Right cardiac atrium (tissue), 5 donors: ENCODE results near the gene DNM3. TPM values are rescaled to one million over a fixed set of nuclear protein-coding genes. Genes with fewer than 3 reads are reported as not detected.

ENCODE experiments used
- ATAC-seq, 2 donors: fragments of 200-7000 bp; cut with Tn5 transposase; one replicate each; pipeline versions ENCODE4 v1.8.0 to v1.9.1; 2020; ENCODE audit warnings: moderate library complexity in 2 of 2, mild to moderate bottlenecking in 1 of 2
- DNase-seq, 3 donors: peaks; one replicate each; pipeline ENCODE4 v3.0.0-alpha.2; 2020
- H3K27ac ChIP-seq: one replicate; pipeline ENCODE4 v1.5.1; 2013; ENCODE audit warnings: mild to moderate bottlenecking, low read length, control low read depth, moderate library complexity
- H3K27me3 ChIP-seq: one replicate; pipeline ENCODE4 v1.6.1; 2013; ENCODE audit not compliant: control insufficient read depth, insufficient read depth
- H3K4me1 ChIP-seq: one replicate; pipeline ENCODE4 v1.6.1; 2013; ENCODE audit warnings: low read length; ENCODE audit not compliant: control insufficient read depth, insufficient read depth
- H3K4me3 ChIP-seq: one replicate; pipeline ENCODE4 v1.5.1; 2013; ENCODE audit warnings: low read length, control low read depth
- H3K9me3 ChIP-seq: one replicate; pipeline ENCODE4 v1.6.1; 2013; ENCODE audit warnings: low read length; ENCODE audit not compliant: control insufficient read depth
- WGBS: extraction: QIAGEN DNeasy Blood & Tissue Kit; methylation state at CpG from one replicate; pipeline ENCODE4 v1.1.7; 2013; 5-methylcytosine and 5-hydroxymethylcytosine counted together
- intact Hi-C, 4 donors: fragments of 100-400 bp; cut with DNase I; formaldehyde crosslinking; loops; one replicate each; pipeline versions ENCODE4 v1.11.0 to v1.14.0; 2022 to 2023
- polyA plus RNA-seq: library from polyadenylated mRNA; stranded (reverse); fragments of 200-250 nt; gene quantifications from one replicate; pipeline ENCODE4 v1.2.3, GENCODE V29; 2013
- total RNA-seq, 4 donors: library from RNA; stranded (reverse); fragmentation: NEBNext Ultra II Directional; extraction: Animal tissue kit (Norgen Biotek cat#: 25700); gene quantifications; one replicate each; pipeline ENCODE4 v1.2.1, GENCODE V29; 2021
- donor health status: healthy with polysubstance abuse.
- donor health status: DM: no; HTN: yes; CAD: no.
- donor health status: DM: no; HTN: no; CAD: no.
- donor health status: DM: no; HTN: yes; CAD: no; lungs with severe emphysema.
- donor health status: DM: yes; HTN: yes; CAD: no.

Gene DNM3
- total and polyA plus RNA-seq, 5 donors = 1.5 to 2.2 (median 1.7) TPM

DNA sequence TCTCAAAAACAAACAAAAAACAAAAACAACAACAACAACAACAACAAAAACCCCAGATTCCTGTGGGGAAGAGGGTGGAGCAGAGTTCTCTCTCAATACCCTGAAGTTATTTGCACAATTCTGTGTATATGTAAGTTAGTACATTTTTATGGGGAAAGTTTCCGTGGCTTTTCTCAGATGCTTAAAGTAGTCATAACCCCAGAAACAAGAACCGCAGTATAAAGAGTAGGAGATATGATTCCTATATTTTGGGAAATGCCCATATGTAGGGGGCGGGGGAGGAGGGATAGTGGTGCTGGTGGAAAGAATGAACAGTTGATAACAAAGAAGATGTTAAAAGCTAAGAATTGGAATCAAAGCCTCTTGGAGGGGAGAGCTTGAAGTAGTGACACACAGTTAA lies 131.5 kb downstream of the DNM3 start:
- DNase-seq (no peak), ATAC-seq (no peak)
- Histone ChIP-seq H3K27me3 (no peaks in the 10 kb centered on the region), H3K4me1 (no peaks in the 10 kb centered on the region), H3K4me3 (no peak overlapping the region), H3K9me3 (no peaks in the 10 kb centered on the region), H3K27ac (no peak overlapping the region)
- intact Hi-C loops = no loop called here
- WGBS = 91% methylated on average over 3 of the region's 3 CpGs

DNA sequence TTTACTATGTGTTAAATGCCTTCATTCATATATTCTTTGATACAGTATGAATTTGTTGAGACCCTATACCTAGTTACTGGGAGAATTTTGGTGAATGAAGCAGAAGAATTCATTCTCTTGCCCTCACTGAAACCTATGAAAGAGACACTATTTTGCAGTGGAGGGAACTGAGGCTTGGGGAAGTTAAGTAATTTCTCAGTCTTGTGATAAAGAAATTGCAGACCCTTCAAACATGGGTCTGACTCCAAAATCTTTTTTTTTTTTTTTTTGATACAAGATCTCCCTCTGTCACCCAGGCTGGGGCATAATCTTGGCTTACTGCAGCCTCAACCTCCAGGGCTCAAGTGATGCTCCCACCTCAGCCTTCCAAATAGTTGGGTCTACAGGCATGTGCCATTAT lies 132.1 kb downstream of the DNM3 start:
- ATAC-seq (no peak), DNase-seq (no peak)
- Histone ChIP-seq H3K27ac (no peak overlapping the region), H3K4me1 (no peaks in the 10 kb centered on the region), H3K27me3 (no peaks in the 10 kb centered on the region), H3K9me3 (no peaks in the 10 kb centered on the region), H3K4me3 (no peak overlapping the region)
- intact Hi-C loops = no loop called here

DNA sequence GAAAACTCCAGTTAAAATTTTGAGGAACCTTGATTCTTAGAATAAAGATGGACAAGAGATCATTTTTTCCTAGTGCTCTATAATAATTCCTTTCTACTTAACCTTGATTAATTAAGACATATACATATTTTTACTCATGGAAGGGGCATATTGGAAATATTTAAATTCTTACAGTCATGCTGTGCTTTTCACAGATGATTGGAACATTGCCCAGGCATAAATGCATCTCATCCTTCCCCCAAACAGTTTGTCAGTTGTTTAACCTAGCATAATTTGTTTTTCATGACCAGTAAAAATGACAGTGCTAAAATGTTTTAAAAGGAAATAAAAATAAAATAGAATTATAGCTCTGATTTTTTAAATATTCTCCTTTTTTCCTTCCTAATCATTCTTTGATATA lies 140.0 kb downstream of the DNM3 start:
- DNase-seq (no peak), ATAC-seq (no peak)
- H3K27ac ChIP-seq = no peak overlapping the region
- no peaks in the 10 kb centered on the region for H3K9me3 ChIP-seq
- no peaks in the 10 kb centered on the region for H3K27me3 ChIP-seq
- intact Hi-C loops = loop anchor here in 3 of 4 donors (5.0 to 10.0 kb wide), 3 partner anchors 164 to 337 kb away; partner anchors contain the start of gene MYOC (in 1 of the 3)
- H3K4me3 ChIP-seq = no peak overlapping the region
- no peaks in the 10 kb centered on the region for H3K4me1 ChIP-seq

DNA sequence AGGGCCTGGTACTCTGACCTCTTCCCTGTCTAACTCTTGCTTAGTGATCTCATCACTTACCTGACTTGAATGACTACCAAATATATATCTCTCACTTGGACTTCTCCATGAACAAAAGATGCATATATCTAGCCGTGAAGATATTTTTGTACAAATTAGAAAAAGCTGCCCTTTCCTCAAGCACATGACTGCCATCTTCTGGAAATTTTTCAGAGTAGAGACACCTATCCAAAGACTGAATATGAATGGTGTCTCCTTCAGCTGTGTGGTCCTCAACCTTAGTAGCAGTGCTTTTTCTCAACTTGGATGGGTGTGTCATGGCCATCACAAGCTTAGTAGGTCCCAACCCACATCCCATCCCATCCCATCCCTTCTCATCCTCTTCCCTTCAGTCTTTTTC lies 142.3 kb downstream of the DNM3 start:
- no peak overlapping the region for H3K4me3 ChIP-seq
- WGBS = 29% methylated on average over 1 of the region's 1 CpG
- intact Hi-C loops = loop anchor here in 3 of 4 donors (5.0 to 10.0 kb wide), 3 partner anchors 166 to 339 kb away; partner anchors contain the start of gene MYOC (in 1 of the 3)
- no peaks in the 10 kb centered on the region for H3K27me3 ChIP-seq
- H3K27ac ChIP-seq = no peak overlapping the region
- DNase-seq = no peak
- H3K9me3 ChIP-seq = no peaks in the 10 kb centered on the region
- H3K4me1 ChIP-seq = no peaks in the 10 kb centered on the region
- no peak for ATAC-seq

DNA sequence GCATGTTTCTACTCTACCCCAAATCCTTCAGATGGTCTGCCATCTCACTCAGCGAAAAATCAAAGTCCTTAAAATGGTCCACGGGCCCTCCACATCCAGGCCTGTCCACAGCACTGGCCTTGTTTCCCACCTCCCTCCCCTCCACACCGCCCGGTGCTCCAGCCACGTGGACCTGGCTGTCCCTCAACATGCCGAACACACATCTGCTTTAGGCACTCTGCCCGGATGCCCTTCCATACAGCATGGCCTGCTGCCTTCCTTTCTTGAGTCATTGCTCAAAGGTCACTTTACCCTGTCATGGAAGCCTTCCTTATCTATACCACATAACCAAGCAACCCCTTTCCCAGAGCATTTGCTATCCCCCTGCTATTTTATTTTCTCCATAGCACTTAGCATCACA lies 143.0 kb downstream of the DNM3 start:
- no peak overlapping the region for H3K27ac ChIP-seq
- WGBS = 51% methylated on average over 7 of the region's 7 CpGs
- peak; percentile 47 to 54 for ATAC-seq
- H3K9me3 ChIP-seq = no peaks in the 10 kb centered on the region
- no peaks in the 10 kb centered on the region for H3K27me3 ChIP-seq
- no peaks in the 10 kb centered on the region for H3K4me1 ChIP-seq
- intact Hi-C loops = loop anchor here in 3 of 4 donors (2.0 to 10.0 kb wide), 4 partner anchors 167 to 339 kb away; partner anchors contain the start of gene MYOC (in 1 of the 3)
- H3K4me3 ChIP-seq = no peak overlapping the region
- peak in 2 of 3 donors; percentile 16 to 42 for DNase-seq

DNA sequence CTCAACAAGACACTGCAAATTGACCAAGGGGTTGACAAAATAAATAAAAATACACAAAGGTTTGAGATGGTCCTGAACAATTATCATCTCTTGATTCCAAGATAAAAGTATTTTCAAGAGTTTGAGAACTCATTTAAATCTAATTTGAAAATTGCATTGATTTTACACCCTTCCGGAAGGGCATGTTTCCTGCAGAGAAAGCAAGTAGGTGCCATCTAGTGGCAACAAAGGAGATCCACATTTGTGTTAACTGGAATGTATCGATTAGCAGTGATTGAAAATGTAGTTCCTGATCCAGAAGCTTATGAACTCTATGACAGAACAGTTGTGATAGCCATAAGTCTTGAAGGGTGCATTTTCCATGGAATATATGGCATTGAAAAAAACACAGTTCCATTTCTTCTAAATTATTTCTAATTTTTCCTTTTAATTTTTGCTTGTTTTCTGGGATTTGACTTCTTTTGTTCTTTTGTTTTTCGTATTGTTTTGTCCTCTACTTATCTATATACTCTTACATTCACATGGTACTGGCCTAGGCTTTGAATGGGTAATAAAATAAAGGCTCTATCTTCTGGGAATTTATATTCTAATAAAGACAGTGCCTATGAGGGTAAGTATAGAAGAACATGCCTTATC lies 143.7 kb downstream of the DNM3 start:
- no peaks in the 10 kb centered on the region for H3K27me3 ChIP-seq
- no peak overlapping the region for H3K4me3 ChIP-seq
- no peaks in the 10 kb centered on the region for H3K4me1 ChIP-seq
- 22% methylated on average over 3 of the region's 3 CpGs for WGBS
- H3K9me3 ChIP-seq = no peaks in the 10 kb centered on the region
- no peak overlapping the region for H3K27ac ChIP-seq
- ATAC-seq (peak; percentile 50 to 61), DNase-seq (no peak)
- intact Hi-C loops = loop anchor here (2.0 to 10.0 kb wide), 5 partner anchors 168 to 340 kb away; partner anchors contain the start of gene MYOC (in 1 of the 4)

DNA sequence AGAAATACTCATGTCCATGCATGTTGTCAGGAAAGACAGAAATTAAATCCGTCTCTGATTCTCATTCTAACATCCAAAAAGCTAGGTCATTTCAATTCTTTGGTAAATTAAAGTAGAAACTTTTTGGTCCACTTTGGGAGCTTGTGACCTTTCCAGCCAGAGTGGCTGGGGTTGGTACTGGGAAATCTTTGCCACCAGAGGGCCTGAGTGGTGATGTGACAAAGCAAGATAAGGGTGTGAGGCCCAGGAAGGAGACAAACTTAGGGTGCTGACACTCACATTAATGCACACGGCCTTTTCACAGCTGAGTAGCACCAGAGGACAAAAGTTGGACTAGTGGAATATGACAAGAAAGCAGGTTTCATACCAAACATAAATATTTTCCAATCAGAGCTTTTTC lies 144.3 kb downstream of the DNM3 start:
- no peaks in the 10 kb centered on the region for H3K4me1 ChIP-seq
- WGBS = 49% methylated on average over 2 of the region's 2 CpGs
- intact Hi-C loops = loop anchor here (2.0 to 10.0 kb wide), 4 partner anchors 183 to 341 kb away; partner anchors contain the start of gene MYOC (in 1 of the 4)
- H3K4me3 ChIP-seq = no peak overlapping the region
- DNase-seq (no peak), ATAC-seq (no peak)
- H3K9me3 ChIP-seq = no peaks in the 10 kb centered on the region
- no peak overlapping the region for H3K27ac ChIP-seq
- no peaks in the 10 kb centered on the region for H3K27me3 ChIP-seq

DNA sequence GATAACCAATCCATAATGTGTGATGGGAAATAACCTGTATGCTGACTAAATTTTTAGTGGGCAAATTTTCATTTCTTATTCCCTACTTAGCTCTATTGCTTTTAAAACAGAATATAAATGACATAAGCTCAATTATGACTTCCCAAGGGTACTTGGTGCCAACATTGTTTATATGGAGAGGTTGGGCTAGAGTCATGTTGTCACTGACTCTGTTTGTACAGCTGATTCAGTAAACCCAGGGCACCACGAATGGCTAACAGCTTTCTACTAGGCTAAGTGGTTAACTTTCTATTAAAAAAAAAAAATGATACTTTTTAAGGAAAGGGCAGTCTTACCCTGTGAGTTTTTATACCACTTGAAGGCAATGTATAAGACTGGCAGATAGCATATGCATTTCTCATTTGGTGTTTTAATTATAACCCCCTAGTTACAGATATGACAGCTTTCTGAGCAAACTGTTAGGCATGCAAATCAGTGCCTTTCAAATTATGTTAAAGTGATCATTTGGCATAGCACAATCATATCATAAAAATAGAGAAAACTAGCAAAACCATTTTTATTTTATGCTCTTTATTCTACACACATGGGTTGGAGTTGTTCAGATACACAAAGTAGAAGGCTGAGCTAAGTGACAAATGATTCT lies 147.1 kb downstream of the DNM3 start:
- Histone ChIP-seq H3K27ac (no peak overlapping the region), H3K4me3 (no peak overlapping the region), H3K4me1 (no peaks in the 10 kb centered on the region), H3K27me3 (no peaks in the 10 kb centered on the region), H3K9me3 (no peaks in the 10 kb centered on the region)
- intact Hi-C loops = loop anchor here (5.0 to 10.0 kb wide), 3 partner anchors 186 to 344 kb away; partner anchors contain the start of gene MYOC (in 1 of the 4)
- WGBS = 81% methylated on average over 1 of the region's 1 CpG
- ATAC-seq = no peak
- DNase-seq = no peak

DNA sequence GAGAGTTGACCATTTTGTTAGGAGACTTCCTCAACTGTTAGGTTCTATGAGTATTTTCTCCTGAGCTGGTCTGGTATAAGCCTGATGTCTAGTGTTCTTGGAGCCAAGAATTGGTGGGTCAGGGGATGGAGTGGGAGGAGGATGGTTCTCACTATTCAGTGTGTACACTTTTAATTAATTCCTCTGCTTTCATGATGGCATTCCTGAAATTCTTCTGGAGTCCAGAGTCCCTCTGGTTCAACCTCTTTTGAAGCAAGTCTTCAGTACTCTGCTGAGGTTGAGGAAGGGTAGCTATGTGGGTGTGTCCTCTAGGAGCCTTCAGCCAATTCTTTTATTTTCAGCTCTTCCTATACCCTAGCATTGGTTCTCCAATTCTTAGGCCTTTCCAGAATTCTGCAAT lies 149.1 kb downstream of the DNM3 start:
- ATAC-seq = no peak
- no peak overlapping the region for H3K4me3 ChIP-seq

DNA sequence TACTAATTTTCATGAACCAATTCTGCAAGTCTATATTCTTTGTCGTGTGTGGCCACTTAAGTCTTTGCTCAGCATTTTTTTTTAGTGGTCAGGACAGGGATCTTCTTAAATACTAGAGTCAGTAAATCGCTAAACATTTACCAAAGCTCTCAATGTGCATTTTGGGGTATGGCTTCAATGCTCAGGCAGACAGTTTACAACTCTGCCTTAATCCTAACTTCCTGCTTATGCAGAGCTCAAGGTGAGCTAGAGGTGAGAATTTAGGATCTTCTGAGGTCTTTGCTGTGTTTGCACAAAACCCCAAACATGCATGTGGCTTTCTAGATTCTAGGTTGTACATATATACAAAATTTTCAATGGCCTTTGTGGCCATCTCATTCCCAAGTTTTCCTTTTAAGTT lies 153.0 kb downstream of the DNM3 start:
- ATAC-seq = no peak

More for the DNA sequence above, 149.1 kb downstream of the DNM3 start:
- Histone ChIP-seq H3K27ac (no peak overlapping the region), H3K4me1 (no peaks in the 10 kb centered on the region), H3K9me3 (no peaks in the 10 kb centered on the region), H3K27me3 (no peaks in the 10 kb centered on the region)
- intact Hi-C loops = no loop called here
- DNase-seq = no peak

DNA sequence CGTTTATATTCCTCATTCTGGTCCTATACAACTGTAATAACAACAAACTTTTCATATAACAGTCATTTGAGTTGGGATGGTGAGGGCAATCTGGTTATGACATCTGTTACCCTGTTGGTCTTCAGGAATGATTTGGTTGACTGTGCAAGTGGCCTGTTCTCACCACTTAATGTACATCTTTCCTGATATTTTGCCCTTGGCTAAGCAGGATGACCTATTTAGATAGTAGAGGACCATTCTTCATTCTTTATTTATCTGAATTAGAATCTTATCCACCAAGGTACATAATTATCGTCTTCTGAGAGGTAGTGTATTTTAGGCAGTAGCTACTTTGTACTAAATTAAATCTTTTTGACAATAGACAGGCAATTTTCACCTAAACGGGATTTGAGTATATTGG lies 154.3 kb downstream of the DNM3 start:
- no peak for DNase-seq
- ATAC-seq = no peak
- intact Hi-C loops = no loop called here
- Histone ChIP-seq H3K27me3 (no peaks in the 10 kb centered on the region), H3K4me3 (no peak overlapping the region), H3K4me1 (no peaks in the 10 kb centered on the region), H3K9me3 (no peaks in the 10 kb centered on the region), H3K27ac (no peak overlapping the region)
- 89% methylated on average over 3 of the region's 3 CpGs for WGBS

More for the DNA sequence above, 153.0 kb downstream of the DNM3 start:
- no peaks in the 10 kb centered on the region for H3K4me1 ChIP-seq
- H3K4me3 ChIP-seq = no peak overlapping the region
- H3K27me3 ChIP-seq = no peaks in the 10 kb centered on the region
- 85% methylated on average over 2 of the region's 2 CpGs for WGBS
- H3K9me3 ChIP-seq = no peaks in the 10 kb centered on the region
- H3K27ac ChIP-seq = no peak overlapping the region
- intact Hi-C loops = no loop called here
- DNase-seq = no peak
